Measurements from ENCODE around the gene EIF4A2. TPM values are rescaled to one million over a fixed set of nuclear protein-coding genes. Genes with fewer than 3 reads are reported as not detected.
"Not testable (repeated sequence)": the region's sequence is repeated elsewhere in the genome, so short reads cannot be mapped to it uniquely, and the experiment has no call there.

Gene EIF4A2
- total RNA-seq, 2 experiments from 2014 or later: 445 to 469 TPM

DNA sequence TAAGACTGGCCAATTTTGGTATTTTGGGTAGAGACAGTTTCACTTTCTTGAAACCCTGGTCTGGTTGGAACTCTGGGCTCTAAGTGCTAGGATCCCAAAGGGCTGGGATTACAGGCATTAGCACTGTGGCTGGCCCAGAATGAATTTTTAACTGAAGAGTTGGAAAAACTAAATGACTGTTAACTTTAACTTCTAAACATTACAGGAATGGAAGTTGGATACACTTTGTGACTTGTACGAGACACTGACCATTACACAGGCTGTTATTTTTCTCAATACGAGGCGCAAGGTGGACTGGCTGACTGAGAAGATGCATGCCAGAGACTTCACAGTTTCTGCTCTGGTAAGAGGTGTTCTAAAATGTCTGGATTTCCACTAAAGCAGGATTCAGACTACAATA lies 3.5 kb downstream of the EIF4A2 start:
- Mint-ChIP-seq H3K4me1 (ENCODE audit: low read depth) (peaks cover 44% of the 10 kb centered on the region), H3K27me3 (ENCODE audit: low read depth) (peaks cover 3% of the 10 kb centered on the region), H3K27ac (peak overlapping the region; percentile 100), H3K4me3 (peak overlapping the region; percentile 99), H3K9me3 (no peaks in the 10 kb centered on the region), H3K36me3 (ENCODE audit: low read depth) (peaks cover 65% of the 10 kb centered on the region)
- CTCF ChIA-PET: no interaction called here
- DNase-seq: no peak
- intact Hi-C loops (cut with micrococcal nuclease): no loop called here

- Mint-ChIP-seq H3K4me3 (peak overlapping the region; percentile 99), H3K27me3 (ENCODE audit: low read depth) (peaks cover 3% of the 10 kb centered on the region), H3K9me3 (no peaks in the 10 kb centered on the region), H3K4me1 (ENCODE audit: low read depth) (peaks cover 39% of the 10 kb centered on the region), H3K36me3 (ENCODE audit: low read depth) (peaks cover 66% of the 10 kb centered on the region), H3K27ac (peak overlapping the region; percentile 100)
- CTCF ChIA-PET: no interaction called here
- intact Hi-C loops (cut with micrococcal nuclease): no loop called here
- DNase-seq: no peak
These were observed 4.5 kb downstream of the EIF4A2 start for GRCh38 chr3:186787642-186788481.

GRCh38 chr3:186788482-186789370 lies 5.3 kb downstream of the EIF4A2 start:
- intact Hi-C loops (cut with micrococcal nuclease): no loop called here
- CTCF ChIA-PET: no interaction called here
- Mint-ChIP-seq H3K27me3 (ENCODE audit: low read depth) (no peaks in the 10 kb centered on the region), H3K4me3 (peak overlapping the region; percentile 99), H3K27ac (peak overlapping the region; percentile 6), H3K9me3 (no peaks in the 10 kb centered on the region), H3K4me1 (ENCODE audit: low read depth) (peaks cover 39% of the 10 kb centered on the region), H3K36me3 (ENCODE audit: low read depth) (peaks cover 67% of the 10 kb centered on the region)
- no peak for DNase-seq

GRCh38 chr3:186789554-186790260 lies 6.3 kb downstream of the EIF4A2 start:
- no peaks in the 10 kb centered on the region for H3K9me3 Mint-ChIP-seq
- intact Hi-C loops (cut with micrococcal nuclease): no loop called here
- H3K27me3 Mint-ChIP-seq (ENCODE audit: low read depth): no peaks in the 10 kb centered on the region
- CTCF ChIA-PET: no interaction called here
- peak overlapping the region; percentile 20 for H3K4me3 Mint-ChIP-seq
- peaks cover 39% of the 10 kb centered on the region for H3K4me1 Mint-ChIP-seq (ENCODE audit: low read depth)
- peaks cover 67% of the 10 kb centered on the region for H3K36me3 Mint-ChIP-seq (ENCODE audit: low read depth)
- DNase-seq: no peak
- peak overlapping the region; percentile 6 for H3K27ac Mint-ChIP-seq

DNA sequence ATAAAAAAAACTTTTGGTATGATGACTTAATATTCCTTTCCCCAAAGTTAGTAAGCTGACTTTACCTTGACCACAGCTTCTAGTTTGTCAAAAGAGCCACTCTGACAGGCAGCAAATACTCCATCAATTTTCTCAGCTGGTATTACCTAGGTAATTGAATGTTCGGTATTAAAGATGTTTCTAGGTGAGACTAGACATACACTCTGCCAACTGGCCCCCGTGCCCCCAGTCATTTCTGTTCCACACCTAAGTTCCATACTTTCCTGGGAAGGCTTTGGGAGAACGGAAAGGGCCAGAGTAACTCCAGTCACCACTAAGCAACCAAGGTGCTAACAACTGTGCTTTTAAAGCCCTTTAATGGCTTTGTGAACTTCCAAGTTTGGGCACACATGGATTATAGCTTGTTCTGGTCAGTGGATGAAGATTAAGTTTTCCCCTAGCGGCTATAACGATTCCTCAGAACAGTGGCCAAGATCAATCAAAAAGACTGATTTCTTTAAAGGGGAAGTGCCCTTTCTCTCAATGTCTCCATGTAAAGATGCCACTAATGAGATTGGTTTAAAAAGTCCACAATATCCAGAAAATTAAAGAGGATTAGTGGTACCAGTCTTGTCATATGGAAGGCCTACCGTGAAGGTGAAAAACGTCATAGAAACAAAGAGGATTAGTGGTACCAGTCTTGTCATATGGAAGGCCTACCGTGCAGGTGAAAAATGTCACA lies 7.0 kb downstream of the EIF4A2 start:
- DNase-seq: no peak
- Mint-ChIP-seq H3K9me3 (no peaks in the 10 kb centered on the region), H3K36me3 (ENCODE audit: low read depth) (peaks cover 62% of the 10 kb centered on the region), H3K4me3 (no peak overlapping the region), H3K27me3 (ENCODE audit: low read depth) (no peaks in the 10 kb centered on the region), H3K27ac (peak overlapping the region; percentile 56), H3K4me1 (ENCODE audit: low read depth) (peaks cover 39% of the 10 kb centered on the region)
- CTCF ChIA-PET: no interaction called here
- intact Hi-C loops (cut with micrococcal nuclease): no loop called here

DNA sequence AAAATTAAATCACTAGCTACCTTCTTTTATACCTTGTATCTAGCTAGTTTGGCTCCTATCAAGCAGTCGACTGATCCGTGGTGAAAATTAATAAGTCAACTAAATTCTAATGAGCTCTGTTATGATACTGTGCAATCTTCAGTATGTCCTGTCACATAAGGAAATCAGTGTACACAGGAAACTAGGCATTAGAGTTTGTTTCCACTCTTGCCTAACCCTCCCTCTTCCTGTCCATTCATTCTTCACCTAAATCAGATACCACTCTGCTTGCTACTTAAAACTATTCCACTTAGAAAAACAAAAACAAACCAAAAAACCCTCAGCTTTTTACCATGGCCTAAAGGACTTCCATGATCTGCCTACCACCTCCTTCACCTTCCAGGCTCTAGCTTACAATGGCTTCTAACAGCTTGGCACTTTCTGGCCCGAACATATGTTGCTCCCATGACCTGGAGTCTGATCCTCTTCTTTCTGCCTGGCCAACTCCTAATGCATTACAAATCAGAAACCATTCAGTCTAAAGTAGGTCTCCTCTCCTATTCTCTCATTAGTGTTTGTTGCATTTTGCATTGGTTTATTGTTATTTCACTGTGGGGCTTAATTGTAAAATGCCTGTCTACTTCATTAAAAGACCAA lies 15.0 kb downstream of the EIF4A2 start:
- Mint-ChIP-seq H3K9me3 (no peaks in the 10 kb centered on the region), H3K4me1 (ENCODE audit: low read depth) (peaks cover 13% of the 10 kb centered on the region), H3K27me3 (ENCODE audit: low read depth) (no peaks in the 10 kb centered on the region), H3K36me3 (ENCODE audit: low read depth) (peaks cover 66% of the 10 kb centered on the region), H3K27ac (no peak overlapping the region), H3K4me3 (no peak overlapping the region)
- CTCF ChIA-PET: interaction anchor here (1.1 to 1.5 kb wide), 3 partner anchors 23 to 352 kb away, joined by 4 to 5 read pairs (median 4); no protein-coding TSS in a partner anchor
- intact Hi-C loops (cut with micrococcal nuclease): no loop called here
- DNase-seq: no peak

DNA sequence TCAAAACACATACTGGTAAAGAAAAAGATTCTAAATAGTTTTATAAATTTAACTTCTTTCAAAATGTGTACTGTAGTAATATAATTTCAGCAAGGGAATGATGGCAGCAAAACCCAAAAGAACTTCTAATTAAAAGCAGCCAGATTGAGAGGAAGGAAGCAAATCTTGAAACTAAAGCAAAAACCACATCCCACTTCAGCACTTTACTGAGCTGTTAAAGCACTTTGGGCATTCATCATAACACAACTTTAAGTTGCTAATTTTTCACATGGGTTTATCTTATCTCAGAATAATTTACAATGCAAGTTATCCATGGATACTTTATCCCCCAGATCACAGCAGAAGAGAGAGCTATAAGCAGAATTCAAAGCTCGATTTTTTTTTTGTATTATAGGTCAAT lies 16.9 kb downstream of the EIF4A2 start:
- no peak for DNase-seq
- Mint-ChIP-seq H3K9me3 (no peaks in the 10 kb centered on the region), H3K27ac (no peak overlapping the region), H3K27me3 (ENCODE audit: low read depth) (no peaks in the 10 kb centered on the region), H3K4me3 (no peak overlapping the region), H3K36me3 (ENCODE audit: low read depth) (peaks cover 61% of the 10 kb centered on the region), H3K4me1 (ENCODE audit: low read depth) (peaks cover 21% of the 10 kb centered on the region)
- CTCF ChIA-PET: interaction anchor here (1.0 kb wide), 1 partner anchor 22 kb away, joined by 3 read pairs; no protein-coding TSS in a partner anchor
- intact Hi-C loops (cut with micrococcal nuclease): no loop called here

DNA sequence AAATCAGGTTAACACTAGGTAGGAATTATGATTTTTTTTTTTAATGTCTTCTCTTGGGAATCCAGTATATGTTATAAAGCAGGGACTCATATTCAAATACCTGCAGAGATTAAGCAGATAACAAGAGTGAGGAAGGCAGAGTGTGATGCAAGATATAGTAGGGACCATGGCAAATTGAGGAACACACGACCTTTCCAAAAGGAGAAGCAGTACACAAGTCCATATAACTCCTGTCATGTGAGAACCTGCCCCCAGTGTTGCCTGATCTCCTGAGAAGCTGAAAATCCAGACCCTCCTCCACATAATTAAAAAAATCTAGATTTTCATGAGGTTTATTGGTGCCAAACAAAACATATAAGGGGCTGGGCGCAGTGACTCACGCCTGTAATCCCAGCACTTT lies 19.3 kb downstream of the EIF4A2 start:
- Mint-ChIP-seq H3K27me3 (ENCODE audit: low read depth) (no peaks in the 10 kb centered on the region), H3K9me3 (no peaks in the 10 kb centered on the region), H3K36me3 (ENCODE audit: low read depth) (peaks cover 52% of the 10 kb centered on the region), H3K4me1 (ENCODE audit: low read depth) (peaks cover 28% of the 10 kb centered on the region), H3K27ac (no peak overlapping the region), H3K4me3 (no peak overlapping the region)
- DNase-seq: no peak
- CTCF ChIA-PET: interaction anchor here (1.2 to 1.3 kb wide), 3 partner anchors 16 to 186 kb away, joined by 3 to 5 read pairs (median 4); no protein-coding TSS in a partner anchor
- intact Hi-C loops (cut with micrococcal nuclease): no loop called here

- DNase-seq; intact Hi-C loops (cut with micrococcal nuclease); H3K27ac Mint-ChIP-seq; H3K9me3 Mint-ChIP-seq; H3K27me3 Mint-ChIP-seq (ENCODE audit: low read depth); H3K4me3 Mint-ChIP-seq: not testable (repeated sequence)
- peaks cover 27% of the 10 kb centered on the region for H3K4me1 Mint-ChIP-seq (ENCODE audit: low read depth)
- peaks cover 48% of the 10 kb centered on the region for H3K36me3 Mint-ChIP-seq (ENCODE audit: low read depth)
- CTCF ChIA-PET: interaction anchor here (0.7 to 1.3 kb wide), 2 partner anchors 187 to 213 kb away, joined by 3 read pairs; no protein-coding TSS in a partner anchor
These were observed 20.1 kb downstream of the EIF4A2 start for GRCh38 chr3:186803447-186803846.

GRCh38 chr3:186806089-186807055 lies 23.0 kb downstream of the EIF4A2 start, which contains the start of gene RFC4:
RFC4 (minus strand) TSS chr3:186806482; CDS start chr3:186804713, 1,769 bp downstream.
- Mint-ChIP-seq H3K9me3 (no peaks in the 10 kb centered on the region), H3K4me1 (ENCODE audit: low read depth) (peaks cover 19% of the 10 kb centered on the region), H3K36me3 (ENCODE audit: low read depth) (peaks cover 27% of the 10 kb centered on the region), H3K27ac (peak within 1 kb of the TSS; percentile 94), H3K4me3 (peak within 1 kb of the TSS; percentile 91), H3K27me3 (ENCODE audit: low read depth) (no peaks in the 10 kb centered on the region)
- CTCF ChIA-PET: interaction anchor here (0.6 to 3.1 kb wide), 6 partner anchors 9 to 191 kb away, joined by 3 to 15 read pairs (median 4); no protein-coding TSS in a partner anchor
- DNase-seq: peak; percentile 92
- intact Hi-C loops (cut with micrococcal nuclease): loop anchor here (1.0 to 5.0 kb wide), 6 partner anchors 19 to 236 kb away; partner anchors contain the start of genes DNAJB11 and EIF4A2

Measured in activated naive CD4-positive, alpha-beta T cell treated with anti-CD3 and anti-CD28 coated beads for 36 hours (primary cell).